ENCODE data around the gene MBTPS1. TPM values are rescaled to one million over a fixed set of nuclear protein-coding genes. Genes with fewer than 3 reads are reported as not detected.

MBTPS1 gene
- total RNA-seq, 4 donors from 2014 or later: 57.0 to 98.8 (median 81.4) TPM

DNA sequence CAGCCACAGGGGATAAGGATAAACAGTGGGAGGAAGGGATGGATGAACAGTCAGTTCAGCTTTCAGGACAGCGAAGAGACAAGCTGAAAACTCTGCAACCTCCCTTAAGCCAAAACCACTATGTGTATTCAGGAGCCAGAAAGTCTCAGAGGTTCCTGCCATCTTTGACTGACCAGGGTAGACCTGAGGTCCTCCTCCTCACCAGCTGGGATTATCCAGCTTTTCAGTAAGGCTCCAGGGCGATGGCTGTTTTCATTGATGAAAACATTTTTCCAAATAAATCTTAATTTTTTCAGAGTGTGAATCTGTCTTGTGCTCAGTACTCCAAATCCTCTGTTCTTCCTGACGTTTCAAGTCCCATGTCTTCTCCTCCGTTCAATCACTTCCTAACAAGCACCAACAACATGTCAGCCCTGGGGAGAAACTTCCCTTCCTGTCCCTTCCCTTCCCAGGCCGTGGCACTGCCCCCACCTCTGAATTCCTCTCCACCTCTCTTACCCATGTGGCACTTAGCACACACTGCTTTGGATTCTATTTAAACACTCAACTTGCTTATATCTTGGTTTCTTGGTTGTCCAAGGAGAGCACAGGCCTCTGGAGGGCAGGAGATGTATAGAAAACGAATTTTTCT, 23.0 kb upstream of the MBTPS1 start:
- TF ChIP-seq, protein P1, sequence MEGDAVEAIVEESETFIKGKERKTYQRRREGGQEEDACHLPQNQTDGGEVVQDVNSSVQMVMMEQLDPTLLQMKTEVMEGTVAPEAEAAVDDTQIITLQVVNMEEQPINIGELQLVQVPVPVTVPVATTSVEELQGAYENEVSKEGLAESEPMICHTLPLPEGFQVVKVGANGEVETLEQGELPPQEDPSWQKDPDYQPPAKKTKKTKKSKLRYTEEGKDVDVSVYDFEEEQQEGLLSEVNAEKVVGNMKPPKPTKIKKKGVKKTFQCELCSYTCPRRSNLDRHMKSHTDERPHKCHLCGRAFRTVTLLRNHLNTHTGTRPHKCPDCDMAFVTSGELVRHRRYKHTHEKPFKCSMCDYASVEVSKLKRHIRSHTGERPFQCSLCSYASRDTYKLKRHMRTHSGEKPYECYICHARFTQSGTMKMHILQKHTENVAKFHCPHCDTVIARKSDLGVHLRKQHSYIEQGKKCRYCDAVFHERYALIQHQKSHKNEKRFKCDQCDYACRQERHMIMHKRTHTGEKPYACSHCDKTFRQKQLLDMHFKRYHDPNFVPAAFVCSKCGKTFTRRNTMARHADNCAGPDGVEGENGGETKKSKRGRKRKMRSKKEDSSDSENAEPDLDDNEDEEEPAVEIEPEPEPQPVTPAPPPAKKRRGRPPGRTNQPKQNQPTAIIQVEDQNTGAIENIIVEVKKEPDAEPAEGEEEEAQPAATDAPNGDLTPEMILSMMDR (IDR thresholded peaks at IDR 0.05): no peak
- no peak for TF ChIP-seq POLR2A (IDR thresholded peaks at IDR 0.05)

DNA sequence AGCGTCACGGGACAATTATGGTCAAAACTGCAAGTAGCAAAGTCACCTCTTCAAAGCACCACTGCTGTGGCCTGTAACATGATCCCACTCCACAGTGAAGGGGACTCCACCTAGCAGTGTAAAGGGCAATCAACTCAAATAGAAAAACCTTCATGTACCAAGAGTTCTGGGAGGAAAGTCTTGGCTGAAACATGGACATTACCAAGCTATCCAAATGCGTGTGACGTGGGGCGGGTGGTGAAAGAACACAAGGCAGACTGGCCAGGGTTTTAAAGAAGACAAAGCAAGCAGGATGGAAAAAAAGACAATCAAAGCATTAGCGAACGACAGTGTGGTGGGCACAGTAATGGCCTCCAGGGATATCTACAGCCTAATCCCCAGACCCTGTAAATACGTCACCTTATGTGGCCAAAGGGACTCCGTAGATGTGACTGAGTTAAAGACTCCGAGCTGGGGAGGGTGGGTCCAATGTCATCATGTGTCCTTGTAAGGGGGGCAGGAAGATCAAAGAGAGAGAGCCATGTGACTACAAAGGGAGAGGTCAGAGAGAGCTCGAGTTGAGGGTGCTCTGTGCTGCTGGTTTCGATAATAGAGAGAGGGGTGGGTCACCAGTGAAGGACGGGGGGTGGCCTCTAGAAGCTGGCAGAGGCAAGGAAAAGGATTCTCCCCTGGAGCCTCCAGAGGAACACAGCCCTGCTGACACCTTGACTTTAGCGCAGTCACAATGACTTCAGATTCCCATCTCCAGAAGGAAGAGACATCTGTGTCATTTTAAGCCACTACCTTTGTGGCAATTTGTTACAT, 22.3 kb upstream of the MBTPS1 start:
- intact Hi-C loops (cut with DNase I; ENCODE audit: low total_unique reads): no loop called here
- no peak overlapping the region for H3K4me3 ChIP-seq (ENCODE audit: low read depth, poor library complexity, severe bottlenecking)
- DNase-seq (ENCODE audit: low spot score in 2 of 2): no peak
- 62 to 63% methylated on average over 14 of the region's 14 CpGs for WGBS, 2 donors
- TF ChIP-seq, protein P1 (IDR thresholded peaks at IDR 0.05): no peak
- no peak for TF ChIP-seq POLR2A (IDR thresholded peaks at IDR 0.05)

More for the DNA sequence above, 23.0 kb upstream of the MBTPS1 start:
- 75 to 78% methylated on average over 6 of the region's 6 CpGs for WGBS, 2 donors
- H3K4me3 ChIP-seq (ENCODE audit: low read depth, poor library complexity, severe bottlenecking): no peak overlapping the region
- intact Hi-C loops (cut with DNase I; ENCODE audit: low total_unique reads): no loop called here
- no peak for DNase-seq (ENCODE audit: low spot score in 2 of 2)

DNA sequence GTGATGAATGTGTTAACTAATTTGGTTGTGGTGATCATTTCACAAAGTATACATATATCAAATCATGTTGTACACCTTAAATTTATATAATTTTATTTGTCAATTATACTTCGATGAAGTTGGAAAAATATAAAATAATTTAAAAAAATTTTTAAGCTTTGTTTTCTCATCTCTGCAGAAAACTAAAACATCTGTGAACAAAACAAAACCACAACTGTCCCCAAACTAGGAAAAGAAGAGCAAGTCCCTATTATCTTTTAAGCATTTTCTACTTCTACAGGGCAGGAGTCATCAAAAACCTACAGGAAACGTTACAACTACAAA, 21.7 kb upstream of the MBTPS1 start:
- TF ChIP-seq, protein P1 (IDR thresholded peaks at IDR 0.05): no peak
- TF ChIP-seq POLR2A (IDR thresholded peaks at IDR 0.05): no peak
- intact Hi-C loops (cut with DNase I; ENCODE audit: low total_unique reads): no loop called here

DNA sequence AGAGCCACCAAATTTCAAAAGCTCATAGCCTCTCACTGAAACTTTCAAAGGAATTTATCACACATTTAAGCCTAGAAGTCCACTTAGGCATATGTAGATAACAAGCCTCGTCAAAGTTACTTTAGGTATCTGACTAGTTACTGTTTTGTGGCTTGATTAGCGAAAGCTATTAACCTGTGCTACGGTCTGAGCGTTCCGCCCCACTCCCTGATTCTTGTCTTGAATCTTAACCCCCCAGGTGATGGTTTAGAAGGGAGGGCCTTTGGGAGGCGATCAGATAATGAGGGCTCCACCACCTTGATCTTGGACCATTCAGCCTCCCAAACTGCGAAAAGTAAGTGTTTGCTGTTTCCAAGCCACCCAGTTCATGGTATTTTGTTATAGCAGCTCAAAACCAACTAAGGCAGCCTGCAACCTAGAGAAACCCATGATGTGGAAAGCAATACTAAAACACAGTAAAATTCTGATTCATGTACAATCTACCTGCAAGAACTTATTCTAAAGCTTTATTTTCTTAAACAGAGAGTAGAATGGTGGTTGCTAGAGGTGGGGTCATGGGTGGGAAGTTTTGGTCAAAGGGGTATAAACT, 21.1 kb upstream of the MBTPS1 start:
- H3K4me3 ChIP-seq (ENCODE audit: low read depth, poor library complexity, severe bottlenecking): no peak overlapping the region
- intact Hi-C loops (cut with DNase I; ENCODE audit: low total_unique reads): no loop called here
- TF ChIP-seq, protein P1 (IDR thresholded peaks at IDR 0.05): no peak
- no peak for TF ChIP-seq POLR2A (IDR thresholded peaks at IDR 0.05)
- DNase-seq (ENCODE audit: low spot score in 2 of 2): no peak
- WGBS, 2 donors: 90 to 94% methylated on average over 7 of the region's 7 CpGs

More for the DNA sequence above, 21.7 kb upstream of the MBTPS1 start:
- no peak for DNase-seq (ENCODE audit: low spot score in 2 of 2)
- H3K4me3 ChIP-seq (ENCODE audit: low read depth, poor library complexity, severe bottlenecking): no peak overlapping the region
- 54 to 60% methylated on average over 2 of the region's 2 CpGs for WGBS, 2 donors

DNA sequence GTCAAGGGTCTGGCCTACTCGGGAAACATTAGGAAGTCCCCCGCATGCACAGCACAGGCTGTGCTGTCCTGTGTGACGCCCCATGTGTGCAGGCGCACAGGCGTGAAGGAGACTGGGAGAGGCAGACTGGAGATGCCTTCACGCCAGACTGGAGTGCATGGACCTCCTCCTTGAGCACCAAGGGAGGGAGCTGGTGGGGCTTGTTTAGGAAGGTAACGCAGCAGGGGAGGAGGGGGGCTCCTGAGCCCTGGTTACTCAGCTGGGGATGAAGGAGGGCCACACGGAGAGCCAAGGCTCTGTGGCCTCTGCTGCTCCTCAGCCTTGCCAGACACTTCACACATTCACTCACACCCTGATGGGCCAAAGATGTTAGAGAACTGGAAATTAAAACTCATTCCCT, 20.5 kb upstream of the MBTPS1 start:
- WGBS, 2 donors: 82 to 83% methylated on average over 8 of the region's 8 CpGs

More for the DNA sequence above, 20.5 kb upstream of the MBTPS1 start:
- intact Hi-C loops (cut with DNase I; ENCODE audit: low total_unique reads): no loop called here
- no peak overlapping the region for H3K4me3 ChIP-seq (ENCODE audit: low read depth, poor library complexity, severe bottlenecking)
- TF ChIP-seq POLR2A (IDR thresholded peaks at IDR 0.05): no peak
- TF ChIP-seq, protein P1 (IDR thresholded peaks at IDR 0.05): no peak
- DNase-seq (ENCODE audit: low spot score in 2 of 2): no peak
